Adrenal gland (tissue), 12 donors: ENCODE results near the gene PNLIPRP2. TPM values are rescaled to one million over a fixed set of nuclear protein-coding genes. Genes with fewer than 3 reads are reported as not detected.

Source experiments
- DNase-seq, 7 donors: peaks; one replicate each; pipeline ENCODE4 v3.0.0-alpha.2; 2019 to 2020
- H3K27ac ChIP-seq, 5 donors: fragments of 200-600 bp; sonication (generic) in 4 of 5; 1 replicate in 3 of 5; 2 replicates in 2 of 5; pipeline versions ENCODE4 v1.5.1 to v1.8.0; 2016 to 2020; ENCODE audit warnings: mild to moderate bottlenecking in 1 of 5
- H3K27me3 ChIP-seq: fragments of 200-600 bp; 2 replicates; pipeline ENCODE4 v1.8.0; 2021
- H3K36me3 ChIP-seq, 2 donors: fragments of 200-600 bp; replicated peaks in 1 of 2; 1 replicate in 1 of 2; 2 replicates in 1 of 2; pipeline versions ENCODE4 v1.5.1 to v1.8.0; 2018 to 2022
- H3K4me1 ChIP-seq, 2 donors: fragments of 200-600 bp; replicated peaks in 1 of 2; 1 replicate in 1 of 2; 2 replicates in 1 of 2; pipeline versions ENCODE4 v1.5.1 to v1.8.0; 2018 to 2021
- H3K4me3 ChIP-seq, 4 donors: fragments of 200-600 bp; sonication (generic) in 3 of 4; one replicate each; pipeline ENCODE4 v1.5.1; 2016 to 2018
- H3K9me3 ChIP-seq, 3 donors: fragments of 200-600 bp; sonication (generic) in 1 of 3; replicated peaks in 1 of 3; 1 replicate in 2 of 3; 2 replicates in 1 of 3; pipeline versions ENCODE4 v1.5.1 to v1.8.0; 2016 to 2021
- CTCF ChIP-seq, 6 experiments: fragments of 450-650 bp in 4 of 6; fragments of 200-600 bp in 2 of 6; sonication (generic) in 1 of 6; IDR thresholded peaks; 1 replicate in 5 of 6; 2 replicates in 1 of 6; pipeline versions ENCODE4 v1.5.1 to v1.8.0; 2016 to 2021; ENCODE audit warnings: antibody characterized with exemption in 6 of 6, mild to moderate bottlenecking in 2 of 6, moderate library complexity in 1 of 6
- POLR2A ChIP-seq, 2 donors: fragments of 450-650 bp; IDR thresholded peaks; one replicate each; pipeline ENCODE4 v1.6.1; 2017; ENCODE audit warnings: antibody characterized with exemption in 2 of 2, mild to moderate bottlenecking in 2 of 2, moderate library complexity in 1 of 2
- WGBS, 4 donors: extraction: QIAGEN DNeasy Blood & Tissue Kit in 2 of 4; methylation state at CpG; one replicate each; pipeline versions ENCODE4 v1.1.5 to v1.1.7; 2013 to 2017; 5-methylcytosine and 5-hydroxymethylcytosine counted together
- intact Hi-C, 2 donors: fragments of 100-400 bp; cut with DNase I; formaldehyde crosslinking; loops; one replicate each; pipeline versions ENCODE4 v1.14.1 to v1.15.0; 2022 to 2023
- polyA plus RNA-seq, 3 donors: library from polyadenylated mRNA; stranded (reverse); fragments of 200-250 nt in 2 of 3; fragments of 350-450 nt in 1 of 3; fragmentation: Illumina TruSeq in 1 of 3; extraction: RNeasy Lipid Tissue Mini Kit (QIAGEN cat#74804) in 1 of 3; gene quantifications; one replicate each; pipeline ENCODE4 v1.2.3, GENCODE V29; 2013 to 2014
- total RNA-seq, 9 donors: library from RNA; depleted of rRNA in 4 of 9; stranded (reverse); fragments of >200 nt in 4 of 9; fragments of 120-200 nt in 1 of 9; fragmentation: NEBNext Ultra II Directional in 1 of 9; extraction: Animal tissue kit (Norgen Biotek cat#: 25700) in 1 of 9; gene quantifications; one replicate each; pipeline versions ENCODE4 v1.1.0 to v1.2.4, GENCODE V29; 2013 to 2023
- donor health status: healthy with polysubstance abuse.
- donor health status: Bipolar disorder and iron deficiency.
- donor health status: DM: yes; HTN: yes; CAD: no.
- donor health status: DM: no; HTN: no; CAD: no.
- donor health status: DM: no; HTN: no; CAD: no.
- donor health status: DM: yes; HTN: yes; CAD: no.

Gene PNLIPRP2
- total and polyA plus RNA-seq, 12 donors = 0.15 to 1.1 (median 0.89) TPM; not detected in 6

GRCh38 chr10:116660860-116661259 lies 40.1 kb downstream of the PNLIPRP2 start:
- no peak overlapping the region for H3K4me3 ChIP-seq
- DNase-seq = no peak
- H3K27me3 ChIP-seq = no peaks in the 10 kb centered on the region
- 33 to 49% (median 44%) methylated on average over 5 of the region's 5 CpGs for WGBS, 4 donors
- TF ChIP-seq POLR2A (IDR thresholded peaks at IDR 0.05) (no peak), CTCF (IDR thresholded peaks at IDR 0.05) (no peak)
- H3K27ac ChIP-seq = no peak overlapping the region
- intact Hi-C loops = no loop called here
- no peaks in the 10 kb centered on the region for H3K9me3 ChIP-seq
- H3K4me1 ChIP-seq = peaks cover 0 to 13% of the 10 kb centered on the region in 2 donors
- no peaks in the 10 kb centered on the region for H3K36me3 ChIP-seq

GRCh38 chr10:116663342-116663741 lies 42.6 kb downstream of the PNLIPRP2 start:
- H3K27ac ChIP-seq = no peak overlapping the region
- no peak for DNase-seq
- WGBS, 4 donors = 92 to 97% (median 95%) methylated on average over 3 to 7 of the region's 7 CpGs

GRCh38 chr10:116664631-116665030 lies 43.9 kb downstream of the PNLIPRP2 start:
- DNase-seq = no peak
- H3K4me3 ChIP-seq = no peak overlapping the region
- intact Hi-C loops = no loop called here

More at GRCh38 chr10:116663342-116663741, 42.6 kb downstream of the PNLIPRP2 start:
- Histone ChIP-seq H3K36me3 (no peaks in the 10 kb centered on the region), H3K4me1 (peaks cover 0 to 18% of the 10 kb centered on the region in 2 donors), H3K4me3 (no peak overlapping the region), H3K27me3 (no peaks in the 10 kb centered on the region), H3K9me3 (no peaks in the 10 kb centered on the region)
- TF ChIP-seq POLR2A (IDR thresholded peaks at IDR 0.05) (no peak), CTCF (IDR thresholded peaks at IDR 0.05) (no peak)
- intact Hi-C loops = no loop called here

DNA sequence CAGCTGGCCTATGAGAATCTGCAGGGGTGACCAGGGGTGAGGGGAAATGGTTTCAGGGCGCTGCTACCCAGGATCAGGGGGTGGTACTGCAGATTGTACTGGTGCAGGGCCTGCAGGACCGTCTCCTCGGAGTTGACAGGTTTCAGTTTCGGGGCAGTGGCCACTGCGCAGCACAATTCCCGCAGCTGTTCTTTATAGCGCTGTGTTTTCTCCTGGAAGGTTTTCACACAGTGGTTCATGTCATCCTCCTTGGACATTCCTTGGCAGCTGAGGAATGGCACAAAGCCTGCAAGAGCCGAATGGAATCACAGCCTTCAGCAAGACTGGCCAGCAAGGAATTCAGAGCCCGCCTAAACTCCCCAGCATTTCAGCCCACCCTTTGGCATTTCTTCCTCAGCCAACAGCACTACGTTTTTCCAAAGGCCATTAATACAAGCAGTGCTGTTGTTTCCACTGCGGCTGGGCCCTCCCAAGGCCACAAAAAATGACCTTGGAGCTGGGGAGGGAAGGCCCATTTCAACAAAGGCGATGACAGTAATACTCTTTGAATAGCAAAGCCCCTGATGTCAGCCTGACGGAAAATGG lies 44.9 kb downstream of the PNLIPRP2 start:
- H3K4me1 ChIP-seq = peaks cover 6 to 21% of the 10 kb centered on the region in 2 donors
- DNase-seq = peak in 6 of 7 donors; percentile 45 to 79 (median 59)
- WGBS, 4 donors = 25 to 42% (median 29%) methylated on average over 13 of the region's 13 CpGs

More at GRCh38 chr10:116664631-116665030, 43.9 kb downstream of the PNLIPRP2 start:
- Histone ChIP-seq H3K4me1 (peaks cover 0 to 18% of the 10 kb centered on the region in 2 donors), H3K36me3 (no peaks in the 10 kb centered on the region), H3K27me3 (no peaks in the 10 kb centered on the region), H3K9me3 (no peaks in the 10 kb centered on the region), H3K27ac (peak overlapping the region in 1 of 5 donors; percentile 80)
- no peak for TF ChIP-seq POLR2A (IDR thresholded peaks at IDR 0.05)
- WGBS, 4 donors = 53 to 58% (median 56%) methylated on average over 4 to 5 of the region's 5 CpGs

More for the DNA sequence above, 44.9 kb downstream of the PNLIPRP2 start:
- Histone ChIP-seq H3K4me3 (peak overlapping the region in 2 of 4 donors; percentile 11 to 33), H3K27me3 (no peaks in the 10 kb centered on the region), H3K9me3 (no peaks in the 10 kb centered on the region), H3K27ac (peak overlapping the region in 4 of 5 donors; percentile 21 to 80 (median 66)), H3K36me3 (no peaks in the 10 kb centered on the region)
- TF ChIP-seq POLR2A (IDR thresholded peaks at IDR 0.05) = peak in 1 of 2 donors; percentile 28
- TF ChIP-seq CTCF (IDR thresholded peaks at IDR 0.05) = no peak
- intact Hi-C loops = no loop called here
